Measurements from ENCODE around the gene HEBP1. TPM values are rescaled to one million over a fixed set of nuclear protein-coding genes. Genes with fewer than 3 reads are reported as not detected.
"Not testable (repeated sequence)": the region's sequence is repeated elsewhere in the genome, so short reads cannot be mapped to it uniquely, and the experiment has no call there.

Gene HEBP1, protein sequence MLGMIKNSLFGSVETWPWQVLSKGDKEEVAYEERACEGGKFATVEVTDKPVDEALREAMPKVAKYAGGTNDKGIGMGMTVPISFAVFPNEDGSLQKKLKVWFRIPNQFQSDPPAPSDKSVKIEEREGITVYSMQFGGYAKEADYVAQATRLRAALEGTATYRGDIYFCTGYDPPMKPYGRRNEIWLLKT
- 41.7 TPM for polyA plus RNA-seq (2013, experiment 1 of 2; ENCODE audit: insufficient read length)
- 38.6 TPM for polyA plus RNA-seq (2013, experiment 2 of 2; ENCODE audit: insufficient read length)

DNA sequence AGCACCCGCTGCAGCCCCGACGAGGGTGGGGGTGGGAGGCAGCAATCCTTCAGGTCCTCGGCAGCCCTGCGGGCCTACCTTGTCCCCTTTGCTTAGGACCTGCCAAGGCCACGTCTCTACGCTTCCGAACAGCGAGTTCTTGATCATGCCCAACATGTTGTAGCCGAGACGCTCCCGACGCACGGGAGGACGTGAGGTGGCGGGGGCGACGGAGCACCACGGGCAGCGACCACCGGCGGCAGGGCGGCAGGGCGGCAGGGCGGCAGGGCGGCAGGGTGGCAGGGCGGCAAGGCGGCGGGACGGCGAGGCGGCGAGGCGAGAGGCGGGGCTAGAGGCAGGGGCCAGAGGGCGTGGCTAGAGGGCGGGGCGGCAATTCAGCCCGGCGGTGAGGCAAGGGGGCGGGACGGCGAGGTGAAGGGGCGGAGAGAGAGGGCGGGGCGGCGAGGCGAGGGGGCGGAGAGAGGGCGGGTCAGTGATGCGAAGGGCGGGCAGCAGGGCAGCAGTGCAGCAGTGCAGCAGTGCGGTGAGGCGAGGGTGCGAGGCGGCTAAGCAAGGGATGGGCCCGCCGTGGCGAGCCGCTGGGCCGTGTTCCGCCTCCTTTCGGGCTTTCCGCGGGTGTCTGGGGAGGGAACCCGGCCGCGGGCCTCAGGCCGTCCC, at the start of gene HEBP1:
TSS of gene HEBP1 (minus strand) at position 307 of the 657 bp plus-strand sequence. CDS start at position 156, 151 bp downstream.
- peak; percentile 93 for DNase-seq

- peak; percentile 44 for DNase-seq
Observed at GRCh38 chr12:13049816-13050215, 49.8 kb upstream of the HEBP1 start.

DNA sequence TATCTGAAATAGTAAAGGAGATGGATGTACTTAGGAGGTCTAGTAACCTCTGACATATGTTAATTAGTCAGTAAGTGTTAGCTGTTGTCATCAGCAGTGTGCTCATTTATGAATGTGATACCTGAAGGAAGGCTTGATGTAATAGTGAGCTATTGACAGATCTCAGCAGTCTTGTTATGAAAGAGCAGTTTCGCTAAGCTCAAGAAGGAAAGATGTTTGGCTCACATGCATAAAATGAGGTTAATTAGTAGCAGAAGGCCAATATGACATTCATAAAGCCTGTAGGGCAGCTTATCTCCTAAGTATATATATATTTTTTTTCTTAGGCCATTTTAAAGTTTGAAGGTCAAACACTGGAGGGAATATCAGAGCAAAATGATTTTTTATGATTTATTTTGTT, 46.9 kb upstream of the HEBP1 start:
- no peak for DNase-seq

DNA sequence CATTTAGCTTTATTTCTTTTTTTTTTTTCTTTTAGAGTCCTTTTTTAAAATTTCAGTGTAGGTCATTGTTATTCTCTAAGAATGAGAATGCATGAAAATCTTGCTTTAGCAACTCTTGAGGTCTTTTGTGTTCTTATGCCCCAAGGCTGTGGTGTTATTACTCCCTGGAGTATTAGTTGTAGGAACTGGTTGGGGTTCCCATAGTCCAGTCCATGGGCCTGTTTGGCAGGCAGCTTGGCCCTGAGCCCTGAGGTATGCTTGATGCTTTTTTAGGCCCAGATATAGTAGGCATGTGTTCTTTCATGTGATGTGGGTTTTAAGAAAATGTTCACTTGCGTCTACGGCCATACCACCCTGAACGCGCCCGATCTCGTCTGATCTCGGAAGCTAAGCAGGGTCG, 45.8 kb upstream of the HEBP1 start:
- DNase-seq, result no peak

DNA sequence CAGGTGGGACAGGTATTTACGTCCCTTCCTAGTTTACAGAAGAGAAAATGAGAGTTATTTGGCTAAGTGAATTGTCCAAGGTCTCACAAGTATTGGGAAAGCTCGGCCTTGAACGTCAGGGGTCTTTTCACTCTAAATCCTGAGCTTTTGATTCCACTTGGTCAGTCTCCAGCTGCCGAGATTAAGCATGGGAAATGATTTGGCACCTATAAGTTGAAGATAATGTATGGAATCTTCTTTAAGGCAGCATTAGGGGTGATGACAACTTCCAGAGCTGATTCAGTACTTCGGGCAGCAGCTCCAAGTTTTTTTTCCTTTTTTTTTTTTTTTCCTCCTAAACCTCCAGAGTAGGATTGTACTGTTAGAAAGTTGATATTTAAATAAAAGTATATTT, 44.8 kb upstream of the HEBP1 start:
- DNase-seq, result peak; percentile 28

DNA sequence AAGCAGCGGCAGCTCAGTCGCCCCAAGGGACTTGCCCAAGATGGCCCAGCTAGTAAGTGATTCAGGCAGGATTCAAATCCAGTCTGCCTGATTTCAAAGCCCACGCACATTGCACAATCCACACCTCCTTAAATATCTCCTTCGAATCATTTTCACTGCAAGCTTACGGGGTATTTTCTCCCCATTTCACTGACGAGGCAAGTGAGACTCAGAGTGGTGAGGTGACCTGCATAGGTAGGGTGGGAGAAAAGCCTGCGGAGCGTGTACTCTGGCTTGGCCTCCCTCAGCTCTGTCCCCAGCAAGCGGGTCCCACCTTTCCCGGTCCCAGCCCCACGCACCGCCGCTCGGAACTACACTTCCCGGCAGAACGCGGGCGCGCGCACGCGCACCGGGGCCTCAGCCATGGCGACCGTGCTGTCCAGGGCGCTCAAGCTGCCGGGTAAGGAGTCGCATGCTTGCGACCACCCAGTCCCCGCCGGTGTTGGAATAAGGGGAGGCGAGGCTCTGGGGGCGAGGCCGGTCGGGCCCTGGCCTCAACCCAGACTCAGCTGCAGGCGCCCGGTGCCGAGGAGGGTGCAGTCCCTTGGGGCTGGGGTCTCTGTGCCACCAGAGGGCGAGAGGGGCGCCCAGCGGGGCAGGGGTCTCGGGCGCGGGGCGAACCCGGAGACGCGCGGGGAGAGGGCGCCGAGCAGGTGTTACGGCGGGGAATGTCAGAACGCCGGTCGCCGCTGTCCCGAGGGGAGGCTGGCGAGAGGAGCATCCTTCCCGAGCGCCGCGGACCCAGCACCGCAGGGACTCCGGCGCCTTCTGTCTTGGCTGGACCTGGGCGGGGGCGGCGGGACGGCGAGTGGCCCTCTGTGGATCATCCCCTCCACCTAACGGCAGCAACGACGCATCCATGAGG, 44.2 kb upstream of the HEBP1 start, which contains the start of gene FAM234B:
TSS of gene FAM234B (plus strand) at position 380 of the 904 bp plus-strand sequence. CDS start at position 403, 23 bp downstream.
- DNase-seq, result peak; percentile 61

- DNase-seq, result no peak
Observed at GRCh38 chr12:13042666-13043230, 42.7 kb upstream of the HEBP1 start.

DNA sequence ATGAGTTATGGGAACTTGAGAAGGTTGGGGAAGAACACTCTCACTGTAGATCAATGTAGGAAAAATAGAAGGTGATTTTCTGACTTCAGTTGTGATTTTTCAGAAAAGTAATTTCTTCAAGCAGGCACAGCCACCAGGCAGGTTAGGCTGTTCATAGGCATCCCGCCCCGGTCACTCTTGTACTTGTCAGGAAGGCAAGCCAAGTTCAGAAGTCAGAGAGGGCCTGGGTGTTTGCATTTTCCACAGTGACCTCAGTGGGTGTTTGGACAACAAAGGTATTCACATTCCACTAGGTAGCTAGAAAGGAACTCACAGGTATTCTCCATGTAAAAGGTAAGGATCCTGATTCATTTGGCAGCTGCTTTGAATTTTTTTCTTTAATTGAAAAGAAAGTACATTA, 41.2 kb upstream of the HEBP1 start:
- DNase-seq, result no peak

DNA sequence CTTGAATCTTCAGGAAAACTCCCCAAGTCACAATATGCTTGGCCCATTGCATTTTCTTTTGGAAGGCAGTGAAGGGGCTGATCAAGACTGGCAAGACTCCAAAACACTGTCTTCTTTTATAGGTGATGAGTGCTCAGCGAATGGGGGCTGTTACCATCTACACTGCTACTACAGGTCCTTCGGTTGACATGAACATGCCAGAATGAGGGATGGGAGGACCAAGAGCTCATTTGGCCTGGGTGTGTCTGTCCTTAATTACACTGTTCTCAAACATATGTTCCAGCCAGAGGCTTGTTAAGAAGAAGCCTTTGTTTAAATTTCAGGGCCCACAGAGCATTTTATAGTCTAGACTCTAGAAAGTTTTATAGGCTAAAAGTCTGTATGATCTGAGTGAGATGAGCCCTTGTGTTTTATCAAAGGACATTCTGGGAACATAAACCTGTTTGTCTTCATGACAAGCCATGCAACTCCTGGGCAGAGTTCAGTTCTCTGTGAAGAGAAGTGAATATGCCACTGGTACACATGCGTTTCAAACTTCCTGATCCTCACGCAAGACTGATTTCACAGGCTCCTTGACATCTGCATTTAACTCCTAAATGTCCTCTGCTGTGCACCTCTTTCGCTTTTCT, 39.4 kb upstream of the HEBP1 start:
- no peak for DNase-seq

DNA sequence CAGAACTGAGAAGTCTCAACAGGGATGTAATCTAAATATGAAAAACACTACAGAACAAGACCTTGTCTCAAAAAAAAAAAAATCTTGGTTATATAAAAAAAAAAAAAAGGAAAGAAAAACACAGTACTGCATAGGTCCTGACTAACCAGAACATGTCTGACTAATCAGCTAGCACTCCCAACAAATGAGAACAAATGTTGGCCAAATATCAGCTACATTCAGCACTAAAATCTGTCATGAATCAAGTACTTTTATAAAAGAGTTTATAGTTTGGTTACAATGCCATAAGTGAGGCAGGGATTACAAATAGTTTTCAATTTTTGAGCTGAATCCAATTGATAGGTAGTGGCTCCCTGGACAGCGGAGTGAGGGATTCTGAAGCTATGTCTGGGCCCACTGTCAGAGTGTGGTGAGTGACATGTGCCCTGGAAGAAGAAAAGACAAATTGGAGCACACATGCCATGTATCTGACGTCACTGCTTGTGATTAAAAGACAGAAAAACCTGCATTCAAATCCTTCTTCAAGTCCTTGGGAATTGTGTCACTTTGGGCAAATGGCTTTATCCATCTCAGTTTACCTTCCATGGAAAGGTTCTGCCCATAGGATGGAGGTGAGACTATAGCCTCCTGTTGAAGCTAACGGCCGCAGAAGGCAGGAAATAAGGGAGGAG, 38.6 kb upstream of the HEBP1 start:
- peak; percentile 76 for DNase-seq

GRCh38 chr12:13036881-13037280, 36.8 kb upstream of the HEBP1 start:
- DNase-seq, result no peak

DNA sequence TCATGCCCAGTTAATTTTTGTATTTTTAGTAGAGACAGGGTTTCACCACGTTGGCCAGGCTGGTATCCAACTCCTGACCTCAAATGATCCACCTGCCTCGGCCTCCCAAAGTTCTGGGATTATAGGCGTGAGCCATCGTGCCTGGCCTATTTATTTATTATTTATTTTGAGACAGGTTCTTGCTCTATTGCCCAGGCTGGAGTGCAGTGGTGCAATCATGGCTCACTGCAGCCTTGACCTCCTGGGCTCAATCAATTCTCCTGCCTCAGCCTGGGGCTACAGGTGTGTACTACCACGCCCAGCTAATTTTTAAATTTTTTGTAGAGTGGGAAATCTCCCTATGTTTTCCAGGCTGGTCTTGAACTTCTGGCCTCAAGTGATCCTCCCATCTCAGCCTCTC, 35.3 kb upstream of the HEBP1 start:
- not testable (repeated sequence) for DNase-seq

DNA sequence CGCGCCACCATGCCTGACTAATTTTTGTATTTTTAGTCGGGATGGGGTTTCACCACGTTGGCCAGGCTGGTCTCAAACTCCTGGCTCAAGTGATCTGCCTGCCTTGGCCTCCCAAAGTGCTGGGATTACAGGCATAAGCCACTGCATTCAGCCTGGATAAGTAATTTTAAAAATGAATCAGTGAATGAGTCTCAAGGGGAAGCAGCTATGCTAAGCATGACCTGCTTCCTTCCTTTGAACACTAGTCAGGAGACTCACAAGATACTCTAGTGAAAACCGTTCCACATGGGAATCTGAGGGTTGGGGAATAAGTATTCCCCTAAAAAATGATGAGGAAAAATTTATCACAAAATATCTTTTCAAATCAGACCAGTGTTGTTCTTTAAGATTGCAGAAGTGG, 33.4 kb upstream of the HEBP1 start:
- peak; percentile 27 for DNase-seq

DNA sequence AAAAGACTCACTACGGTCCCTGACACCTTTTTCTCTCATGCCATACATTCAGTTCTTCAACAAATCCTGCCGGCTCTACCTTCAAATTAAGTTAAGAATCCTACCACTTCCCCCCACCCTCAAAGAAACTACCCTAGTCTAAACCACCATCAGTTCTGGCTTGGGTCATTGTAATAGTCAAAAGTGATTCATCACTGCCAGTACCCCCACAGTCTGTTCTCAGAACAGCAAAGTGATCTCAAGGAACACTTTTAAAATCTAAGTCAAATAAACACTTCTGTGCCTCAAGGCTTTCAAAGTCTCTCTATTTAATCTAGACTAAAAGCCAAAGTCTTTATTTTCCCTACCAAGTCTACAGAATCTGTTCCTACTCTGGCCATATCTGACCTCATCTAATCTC, 32.1 kb upstream of the HEBP1 start:
- DNase-seq, result no peak

- DNase-seq, result no peak
Observed at GRCh38 chr12:13030541-13031291, 30.7 kb upstream of the HEBP1 start.

DNA sequence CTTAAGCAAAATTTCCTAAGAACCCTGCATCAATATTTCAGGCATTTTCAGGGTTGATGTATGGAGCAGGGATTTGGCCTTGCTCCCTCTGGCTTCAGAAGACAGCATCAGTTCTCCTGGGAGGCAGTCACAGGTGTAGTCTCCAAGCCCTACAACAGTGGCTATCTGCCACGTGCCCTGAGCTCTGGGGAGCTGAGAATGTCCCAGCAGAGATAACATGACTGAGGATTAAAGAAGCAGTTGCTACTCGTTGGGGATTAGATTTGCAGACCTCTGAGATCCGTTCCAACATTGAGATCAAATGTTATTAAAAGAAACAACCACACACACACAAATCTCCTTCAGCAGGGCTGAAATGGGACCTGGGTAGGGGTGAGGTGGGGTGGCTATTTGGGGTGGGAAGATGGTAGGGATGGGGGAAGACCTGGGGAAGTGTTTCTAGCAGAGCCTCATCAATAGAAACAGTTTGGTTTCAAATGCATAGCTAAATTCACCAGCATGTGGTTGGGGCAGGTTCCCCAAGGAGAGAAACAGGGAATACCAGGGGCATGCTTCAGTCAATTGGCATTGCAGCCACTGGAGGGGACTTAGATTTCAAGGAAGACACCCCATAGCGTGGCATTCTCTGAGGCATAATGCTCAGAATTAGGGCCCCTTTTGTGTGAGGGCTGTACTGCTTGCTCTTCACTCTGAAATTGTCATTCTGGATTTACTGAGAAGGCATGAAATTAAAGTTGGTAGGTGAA, 28.9 kb upstream of the HEBP1 start:
- no peak for DNase-seq

DNA sequence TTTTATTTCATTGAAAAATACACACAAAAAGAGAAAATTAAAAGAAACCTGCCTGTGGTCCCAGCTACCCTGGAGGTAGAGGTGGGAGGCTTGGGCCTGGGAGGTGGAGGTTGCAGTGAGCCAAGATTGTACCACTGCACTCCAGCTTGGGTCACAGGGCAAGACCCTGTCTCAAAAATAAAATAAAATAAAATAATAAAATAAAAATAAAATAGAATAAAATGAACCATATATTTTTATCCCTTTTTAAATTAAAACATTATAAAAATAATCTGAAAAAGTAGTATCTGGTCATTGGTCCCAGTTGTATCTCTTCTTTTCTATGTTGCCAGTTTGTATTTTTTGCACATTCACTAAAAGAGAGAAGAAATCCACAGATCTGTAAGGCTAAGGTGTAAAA, 27.4 kb upstream of the HEBP1 start:
- DNase-seq, result no peak

- DNase-seq, result no peak
Observed at GRCh38 chr12:13027032-13027431, 27.0 kb upstream of the HEBP1 start.

DNA sequence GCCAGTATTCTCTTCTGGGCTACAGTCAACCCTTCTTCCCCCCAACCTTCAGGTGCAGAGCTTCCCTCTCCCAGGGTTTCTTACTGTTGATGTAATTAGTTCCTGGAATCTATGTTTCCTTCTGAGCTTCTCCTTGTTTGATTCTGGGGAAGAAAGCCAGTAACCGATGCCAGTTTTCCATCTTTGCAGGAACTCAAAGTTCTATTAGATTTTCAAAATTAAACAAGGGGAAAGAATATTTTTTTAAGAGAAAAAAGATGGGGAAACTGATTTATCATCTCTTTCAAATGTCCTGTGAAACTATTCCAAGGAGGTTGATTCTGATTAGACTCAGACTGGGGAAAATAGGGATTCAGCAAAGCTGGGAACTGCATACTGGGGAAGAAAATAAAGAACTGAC, 26.2 kb upstream of the HEBP1 start:
- no peak for DNase-seq

DNA sequence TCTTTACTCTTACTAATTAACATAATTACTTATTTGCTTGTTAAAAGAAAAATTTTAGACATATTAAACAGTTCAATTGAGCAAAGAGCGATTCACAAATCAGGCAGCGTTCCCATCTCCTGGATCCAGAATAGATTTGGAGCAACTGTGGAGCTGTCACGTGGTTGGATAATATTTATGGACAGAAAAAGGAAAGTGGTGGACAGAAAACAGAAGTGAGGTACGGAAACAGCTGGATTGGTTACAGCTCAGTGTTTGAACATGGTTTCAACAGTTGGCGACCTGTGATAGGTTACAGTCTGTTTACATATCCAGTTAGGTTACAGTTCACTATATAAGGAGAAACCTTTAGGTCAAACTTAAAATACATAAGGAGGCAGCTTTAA, 24.5 kb upstream of the HEBP1 start:
- no peak for DNase-seq

Measured in fibroblast of skin of scalp (primary cell).